ENCODE data around the gene C1QTNF5. TPM values are rescaled to one million over a fixed set of nuclear protein-coding genes. Genes with fewer than 3 reads are reported as not detected.

The C1QTNF5 gene
- total RNA-seq, 1 experiment from 2014 or later, result not detected

DNA sequence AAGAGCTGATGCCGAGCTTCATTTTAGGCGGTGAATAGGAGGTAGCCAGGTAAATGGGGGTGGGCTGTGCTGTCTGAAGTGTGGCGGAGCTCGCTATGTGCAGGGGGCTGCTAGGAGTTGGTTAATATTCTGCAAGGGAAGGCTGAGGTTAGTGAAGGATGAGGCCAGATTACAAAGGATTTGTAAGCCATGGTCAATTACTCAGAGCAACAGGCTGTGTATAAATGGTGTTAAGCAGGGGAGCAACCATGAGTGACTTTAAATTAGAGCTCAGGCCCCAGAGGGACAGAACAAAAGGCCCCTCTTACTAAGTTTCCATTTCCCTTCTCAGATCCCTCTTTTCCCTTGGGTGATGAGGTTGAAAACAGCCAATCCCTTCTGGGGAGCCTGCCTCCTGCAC, 16.5 kb downstream of the C1QTNF5 start:
- intact Hi-C loops (cut with micrococcal nuclease), result no loop called here
- CTCF ChIA-PET, result interaction anchor here (0.5 to 6.8 kb wide), 33 partner anchors 8 to 1981 kb away, joined by 3 to 97 read pairs (median 4); partner anchors contain the start of genes C1QTNF5, CBL, HINFP and NLRX1
- TF ChIP-seq, protein P1, sequence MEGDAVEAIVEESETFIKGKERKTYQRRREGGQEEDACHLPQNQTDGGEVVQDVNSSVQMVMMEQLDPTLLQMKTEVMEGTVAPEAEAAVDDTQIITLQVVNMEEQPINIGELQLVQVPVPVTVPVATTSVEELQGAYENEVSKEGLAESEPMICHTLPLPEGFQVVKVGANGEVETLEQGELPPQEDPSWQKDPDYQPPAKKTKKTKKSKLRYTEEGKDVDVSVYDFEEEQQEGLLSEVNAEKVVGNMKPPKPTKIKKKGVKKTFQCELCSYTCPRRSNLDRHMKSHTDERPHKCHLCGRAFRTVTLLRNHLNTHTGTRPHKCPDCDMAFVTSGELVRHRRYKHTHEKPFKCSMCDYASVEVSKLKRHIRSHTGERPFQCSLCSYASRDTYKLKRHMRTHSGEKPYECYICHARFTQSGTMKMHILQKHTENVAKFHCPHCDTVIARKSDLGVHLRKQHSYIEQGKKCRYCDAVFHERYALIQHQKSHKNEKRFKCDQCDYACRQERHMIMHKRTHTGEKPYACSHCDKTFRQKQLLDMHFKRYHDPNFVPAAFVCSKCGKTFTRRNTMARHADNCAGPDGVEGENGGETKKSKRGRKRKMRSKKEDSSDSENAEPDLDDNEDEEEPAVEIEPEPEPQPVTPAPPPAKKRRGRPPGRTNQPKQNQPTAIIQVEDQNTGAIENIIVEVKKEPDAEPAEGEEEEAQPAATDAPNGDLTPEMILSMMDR (IDR thresholded peaks at IDR 0.05; ENCODE audit: unreplicated experiment), result no peak
- POLR2A ChIA-PET, result interaction anchor here (0.5 to 1.5 kb wide), 4 partner anchors 37 to 222 kb away, joined by 3 to 6 read pairs (median 4); partner anchors contain the start of gene CBL
- no peak for DNase-seq (ENCODE audit: unreplicated experiment)
- Mint-ChIP-seq H3K27ac (ENCODE audit: low read depth, unreplicated experiment) (no peak overlapping the region), H3K27me3 (ENCODE audit: insufficient read depth, unreplicated experiment) (peaks cover under 1% of the 10 kb centered on the region), H3K4me3 (ENCODE audit: unreplicated experiment) (no peak overlapping the region), H3K4me1 (ENCODE audit: insufficient read depth, unreplicated experiment) (peaks cover 7% of the 10 kb centered on the region), H3K36me3 (ENCODE audit: insufficient read depth, unreplicated experiment) (no peaks in the 10 kb centered on the region), H3K9me3 (ENCODE audit: unreplicated experiment) (no peaks in the 10 kb centered on the region)
- no TSS peak for BruUV-seq (replicated peaks)

- Mint-ChIP-seq H3K4me3 (ENCODE audit: unreplicated experiment) (no peak overlapping the region), H3K36me3 (ENCODE audit: insufficient read depth, unreplicated experiment) (no peaks in the 10 kb centered on the region), H3K27me3 (ENCODE audit: insufficient read depth, unreplicated experiment) (no peaks in the 10 kb centered on the region), H3K27ac (ENCODE audit: low read depth, unreplicated experiment) (no peak overlapping the region), H3K4me1 (ENCODE audit: insufficient read depth, unreplicated experiment) (peaks cover 14% of the 10 kb centered on the region), H3K9me3 (ENCODE audit: unreplicated experiment) (no peaks in the 10 kb centered on the region)
- DNase-seq (ENCODE audit: unreplicated experiment), result peak; percentile 80
- intact Hi-C loops (cut with micrococcal nuclease), result loop anchor here (1.0 to 2.0 kb wide), 2 partner anchors 179 to 228 kb away; a partner anchor contains a TSS
- CTCF ChIA-PET, result interaction anchor here (0.5 to 6.8 kb wide), 47 partner anchors 9 to 812 kb away, joined by 3 to 97 read pairs (median 4); partner anchors contain the start of genes C1QTNF5, CBL, HINFP and NLRX1
- POLR2A ChIA-PET, result interaction anchor here (0.5 to 1.5 kb wide), 6 partner anchors 38 to 229 kb away, joined by 3 to 6 read pairs (median 3); partner anchors contain the start of gene CBL
- BruUV-seq (replicated peaks), result no TSS peak
- TF ChIP-seq, protein P1 (IDR thresholded peaks at IDR 0.05; ENCODE audit: unreplicated experiment), result peak; percentile 65
Measured at GRCh38 chr11:119323532-119324033, 17.1 kb downstream of the C1QTNF5 start.

GRCh38 chr11:119322921-119323531, 17.7 kb downstream of the C1QTNF5 start:
- Mint-ChIP-seq H3K36me3 (ENCODE audit: insufficient read depth, unreplicated experiment) (no peaks in the 10 kb centered on the region), H3K9me3 (ENCODE audit: unreplicated experiment) (no peaks in the 10 kb centered on the region), H3K4me1 (ENCODE audit: insufficient read depth, unreplicated experiment) (peaks cover 14% of the 10 kb centered on the region), H3K27ac (ENCODE audit: low read depth, unreplicated experiment) (no peak overlapping the region), H3K4me3 (ENCODE audit: unreplicated experiment) (no peak overlapping the region), H3K27me3 (ENCODE audit: insufficient read depth, unreplicated experiment) (no peaks in the 10 kb centered on the region)
- TF ChIP-seq, protein P1 (IDR thresholded peaks at IDR 0.05; ENCODE audit: unreplicated experiment), result no peak
- POLR2A ChIA-PET, result interaction anchor here (0.7 to 1.5 kb wide), 3 partner anchors 55 to 228 kb away, joined by 3 to 6 read pairs (median 3); partner anchors contain the start of gene CBL
- DNase-seq (ENCODE audit: unreplicated experiment), result no peak
- intact Hi-C loops (cut with micrococcal nuclease), result loop anchor here (1.0 to 2.0 kb wide), 2 partner anchors 178 to 228 kb away; a partner anchor contains a TSS
- CTCF ChIA-PET, result interaction anchor here (0.5 to 6.8 kb wide), 40 partner anchors 9 to 863 kb away, joined by 3 to 97 read pairs (median 4); partner anchors contain the start of genes C1QTNF5, CBL and HINFP
- BruUV-seq (replicated peaks), result no TSS peak

- Mint-ChIP-seq H3K4me3 (ENCODE audit: unreplicated experiment) (no peak overlapping the region), H3K27me3 (ENCODE audit: insufficient read depth, unreplicated experiment) (no peaks in the 10 kb centered on the region), H3K36me3 (ENCODE audit: insufficient read depth, unreplicated experiment) (no peaks in the 10 kb centered on the region), H3K9me3 (ENCODE audit: unreplicated experiment) (no peaks in the 10 kb centered on the region), H3K4me1 (ENCODE audit: insufficient read depth, unreplicated experiment) (peaks cover 14% of the 10 kb centered on the region), H3K27ac (ENCODE audit: low read depth, unreplicated experiment) (no peak overlapping the region)
- TF ChIP-seq, protein P1 (IDR thresholded peaks at IDR 0.05; ENCODE audit: unreplicated experiment), result no peak
- DNase-seq (ENCODE audit: unreplicated experiment), result no peak
- no TSS peak for BruUV-seq (replicated peaks)
- POLR2A ChIA-PET, result interaction anchor here (1.1 to 1.2 kb wide), 2 partner anchors 39 to 227 kb away, joined by 3 to 5 read pairs; a partner anchor contains a TSS
- intact Hi-C loops (cut with micrococcal nuclease), result loop anchor here (2.0 kb wide), 1 partner anchor 178 kb away; no protein-coding TSS in a partner anchor
- CTCF ChIA-PET, result interaction anchor here (0.5 to 6.8 kb wide), 20 partner anchors 9 to 260 kb away, joined by 3 to 97 read pairs (median 4); partner anchors contain the start of genes C1QTNF5, CBL and USP2
Measured at GRCh38 chr11:119322360-119322739, 18.3 kb downstream of the C1QTNF5 start.

All from MCF 10A (cell line).